Keratinocyte (primary cell): ENCODE results near the gene SLC7A5.

Experiments
- CTCF ChIP-seq, 3 experiments: IDR thresholded peaks in 1 of 3; conservative IDR thresholded peaks in 1 of 3; optimal IDR thresholded peaks in 1 of 3; 2 replicates in 2 of 3; 3 replicates in 1 of 3; pipeline versions ENCODE3 to v1.5.1; 2011; ENCODE audit warnings: low read length in 3 of 3, mild to moderate bottlenecking in 3 of 3, moderate library complexity in 2 of 3, control low read depth in 1 of 3, inconsistent platforms in 1 of 3; ENCODE audit not compliant: insufficient read depth in 2 of 3; ENCODE audit errors: extremely low read depth in 1 of 3
- EZH2 ChIP-seq: IDR thresholded peaks from one replicate; pipeline ENCODE4 v1.6.1; 2012; ENCODE audit warnings: inconsistent platforms, mild to moderate bottlenecking, low read length, moderate library complexity

GRCh38 chr16:87880117-87880696 is 10.9 kb upstream of the SLC7A5 start:
- TF ChIP-seq CTCF (optimal IDR thresholded peaks at IDR 0.05 in 1 of 3, IDR thresholded peaks at IDR 0.05 in 1 of 3, conservative IDR thresholded peaks at IDR 0.05 in 1 of 3; ENCODE audit: extremely low read depth in 1 of 3, insufficient read depth in 2 of 3, low read length in 3 of 3) (peak in 1 of 3 experiments; percentile 22), EZH2 (no peak)
